ENCODE results near the gene TRIM44. TPM values are rescaled to one million over a fixed set of nuclear protein-coding genes. Genes with fewer than 3 reads are reported as not detected.

The TRIM44 gene
- total and polyA plus RNA-seq, 12 donors: 5.5 to 89.8 (median 34.1) TPM

- TF ChIP-seq, protein P1, sequence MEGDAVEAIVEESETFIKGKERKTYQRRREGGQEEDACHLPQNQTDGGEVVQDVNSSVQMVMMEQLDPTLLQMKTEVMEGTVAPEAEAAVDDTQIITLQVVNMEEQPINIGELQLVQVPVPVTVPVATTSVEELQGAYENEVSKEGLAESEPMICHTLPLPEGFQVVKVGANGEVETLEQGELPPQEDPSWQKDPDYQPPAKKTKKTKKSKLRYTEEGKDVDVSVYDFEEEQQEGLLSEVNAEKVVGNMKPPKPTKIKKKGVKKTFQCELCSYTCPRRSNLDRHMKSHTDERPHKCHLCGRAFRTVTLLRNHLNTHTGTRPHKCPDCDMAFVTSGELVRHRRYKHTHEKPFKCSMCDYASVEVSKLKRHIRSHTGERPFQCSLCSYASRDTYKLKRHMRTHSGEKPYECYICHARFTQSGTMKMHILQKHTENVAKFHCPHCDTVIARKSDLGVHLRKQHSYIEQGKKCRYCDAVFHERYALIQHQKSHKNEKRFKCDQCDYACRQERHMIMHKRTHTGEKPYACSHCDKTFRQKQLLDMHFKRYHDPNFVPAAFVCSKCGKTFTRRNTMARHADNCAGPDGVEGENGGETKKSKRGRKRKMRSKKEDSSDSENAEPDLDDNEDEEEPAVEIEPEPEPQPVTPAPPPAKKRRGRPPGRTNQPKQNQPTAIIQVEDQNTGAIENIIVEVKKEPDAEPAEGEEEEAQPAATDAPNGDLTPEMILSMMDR (IDR thresholded peaks at IDR 0.05): no peak
- no peak for TF ChIP-seq POLR2A (IDR thresholded peaks at IDR 0.05)
- Histone ChIP-seq H3K27me3 (no peaks in the 10 kb centered on the region), H3K36me3 (replicated peaks in 1 of 2) (no peaks in the 10 kb centered on the region), H3K27ac (no peak overlapping the region), H3K9me3 (replicated peaks in 1 of 3) (no peaks in the 10 kb centered on the region), H3K4me3 (no peak overlapping the region), H3K4me1 (replicated peaks in 1 of 2) (no peaks in the 10 kb centered on the region)
- no peak for DNase-seq
- WGBS, 4 donors: 69 to 73% (median 70%) methylated on average over 5 of the region's 5 CpGs
- intact Hi-C loops (cut with DNase I): no loop called here
These were observed 138.7 kb downstream of the TRIM44 start for GRCh38 chr11:35800970-35801953.

GRCh38 chr11:35802221-35802620 lies 139.6 kb downstream of the TRIM44 start:
- Histone ChIP-seq H3K4me1 (replicated peaks in 1 of 2) (no peaks in the 10 kb centered on the region), H3K27ac (no peak overlapping the region), H3K9me3 (replicated peaks in 1 of 3) (no peaks in the 10 kb centered on the region), H3K27me3 (no peaks in the 10 kb centered on the region), H3K4me3 (no peak overlapping the region), H3K36me3 (replicated peaks in 1 of 2) (no peaks in the 10 kb centered on the region)
- no peak for DNase-seq
- intact Hi-C loops (cut with DNase I): no loop called here
- 88 to 96% (median 94%) methylated on average over 3 of the region's 3 CpGs for WGBS, 4 donors
- no peak for TF ChIP-seq POLR2A (IDR thresholded peaks at IDR 0.05)
- TF ChIP-seq, protein P1 (IDR thresholded peaks at IDR 0.05): no peak

DNA sequence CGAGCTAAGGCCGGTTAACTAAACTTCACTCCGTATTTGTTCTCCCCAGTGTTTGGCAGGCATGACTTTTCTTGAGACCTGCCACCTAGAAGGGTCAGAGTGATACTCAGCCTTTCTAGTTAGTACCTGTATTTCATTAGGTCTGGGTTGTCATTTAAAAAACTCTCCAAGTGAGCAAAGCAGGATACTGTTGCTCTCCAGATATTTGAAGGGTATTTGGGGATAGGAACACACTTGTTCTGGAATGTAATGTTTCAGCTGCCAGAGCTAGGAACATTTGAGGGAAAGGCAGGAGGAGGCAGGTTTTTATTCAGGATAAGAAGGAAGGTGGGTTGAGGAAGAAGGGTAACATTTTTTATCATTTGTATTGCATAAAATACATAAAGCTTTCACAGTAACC lies 140.1 kb downstream of the TRIM44 start:
- intact Hi-C loops (cut with DNase I): no loop called here
- Histone ChIP-seq H3K27ac (no peak overlapping the region), H3K36me3 (replicated peaks in 1 of 2) (no peaks in the 10 kb centered on the region), H3K27me3 (no peaks in the 10 kb centered on the region), H3K4me1 (replicated peaks in 1 of 2) (no peaks in the 10 kb centered on the region), H3K4me3 (no peak overlapping the region), H3K9me3 (replicated peaks in 1 of 3) (no peaks in the 10 kb centered on the region)
- TF ChIP-seq, protein P1 (IDR thresholded peaks at IDR 0.05): no peak
- no peak for TF ChIP-seq POLR2A (IDR thresholded peaks at IDR 0.05)
- WGBS, 4 donors: 97 to 100% (median 99%) methylated on average over 3 of the region's 3 CpGs
- no peak for DNase-seq

DNA sequence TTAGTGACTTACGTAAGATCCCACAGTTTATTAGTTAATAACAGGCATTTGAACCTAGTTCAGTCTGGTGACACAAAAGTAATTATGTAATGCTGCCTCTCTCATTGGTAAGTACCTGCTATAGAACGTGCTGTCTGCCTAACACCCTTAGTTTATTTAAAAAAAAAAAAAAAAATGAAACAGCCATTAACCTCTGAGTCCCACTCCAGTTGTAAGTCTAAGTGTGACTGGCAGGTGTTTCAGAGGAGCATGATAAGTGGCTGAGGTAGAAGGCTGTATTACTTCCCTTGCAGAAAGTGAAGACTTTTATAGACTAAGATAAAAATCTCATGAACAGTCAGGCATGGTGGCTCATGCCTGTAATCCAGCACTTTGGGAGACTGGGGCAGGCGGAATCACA lies 140.5 kb downstream of the TRIM44 start:
- no peak overlapping the region for H3K4me3 ChIP-seq
- intact Hi-C loops (cut with DNase I): no loop called here
- DNase-seq: no peak
- H3K4me1 ChIP-seq (replicated peaks in 1 of 2): no peaks in the 10 kb centered on the region
- H3K27ac ChIP-seq: no peak overlapping the region
- no peak for TF ChIP-seq POLR2A (IDR thresholded peaks at IDR 0.05)
- TF ChIP-seq, protein P1 (IDR thresholded peaks at IDR 0.05): no peak
- H3K36me3 ChIP-seq (replicated peaks in 1 of 2): no peaks in the 10 kb centered on the region
- no peaks in the 10 kb centered on the region for H3K9me3 ChIP-seq (replicated peaks in 1 of 3)
- whole genome bisulfite sequencing, 4 donors: 51 to 58% (median 53%) methylated on average over 3 of the region's 3 CpGs
- no peaks in the 10 kb centered on the region for H3K27me3 ChIP-seq
